Measurements from ENCODE around the gene SART1. TPM values are rescaled to one million over a fixed set of nuclear protein-coding genes. Genes with fewer than 3 reads are reported as not detected.

Gene SART1
- total RNA-seq, 1 donor: 41.6 TPM

GRCh38 chr11:65968600-65969482 lies 7.3 kb downstream of the SART1 start:
- no peak overlapping the region for H3K4me3 ChIP-seq (ENCODE audit: low read length)
- H3K4me1 ChIP-seq (ENCODE audit: insufficient read depth, low read length): peaks cover 27% of the 10 kb centered on the region
- no peaks in the 10 kb centered on the region for H3K9me3 ChIP-seq (ENCODE audit: low read depth, low read length)
- H3K27me3 ChIP-seq (ENCODE audit: insufficient read depth, low read length): no peaks in the 10 kb centered on the region

- Histone ChIP-seq H3K9me3 (ENCODE audit: low read depth, low read length) (no peaks in the 10 kb centered on the region), H3K4me1 (ENCODE audit: insufficient read depth, low read length) (peaks cover 19% of the 10 kb centered on the region), H3K27me3 (ENCODE audit: insufficient read depth, low read length) (no peaks in the 10 kb centered on the region), H3K4me3 (ENCODE audit: low read length) (no peak overlapping the region)
These were observed 10.6 kb downstream of the SART1 start for GRCh38 chr11:65972116-65972515.

- Histone ChIP-seq H3K27me3 (ENCODE audit: insufficient read depth, low read length) (no peaks in the 10 kb centered on the region), H3K4me1 (ENCODE audit: insufficient read depth, low read length) (peaks cover 18% of the 10 kb centered on the region), H3K9me3 (ENCODE audit: low read depth, low read length) (no peaks in the 10 kb centered on the region), H3K4me3 (ENCODE audit: low read length) (no peak overlapping the region)
These were observed 12.0 kb downstream of the SART1 start for GRCh38 chr11:65973439-65974110.

GRCh38 chr11:65975771-65976170 lies 14.2 kb downstream of the SART1 start:
- Histone ChIP-seq H3K9me3 (ENCODE audit: low read depth, low read length) (no peaks in the 10 kb centered on the region), H3K4me1 (ENCODE audit: insufficient read depth, low read length) (no peaks in the 10 kb centered on the region), H3K4me3 (ENCODE audit: low read length) (no peak overlapping the region), H3K27me3 (ENCODE audit: insufficient read depth, low read length) (no peaks in the 10 kb centered on the region)

GRCh38 chr11:65976216-65977176 lies 15.0 kb downstream of the SART1 start:
- Histone ChIP-seq H3K4me1 (ENCODE audit: insufficient read depth, low read length) (no peaks in the 10 kb centered on the region), H3K27me3 (ENCODE audit: insufficient read depth, low read length) (no peaks in the 10 kb centered on the region), H3K9me3 (ENCODE audit: low read depth, low read length) (no peaks in the 10 kb centered on the region), H3K4me3 (ENCODE audit: low read length) (no peak overlapping the region)

GRCh38 chr11:65977621-65978390 lies 16.3 kb downstream of the SART1 start:
- H3K4me1 ChIP-seq (ENCODE audit: insufficient read depth, low read length): no peaks in the 10 kb centered on the region
- H3K9me3 ChIP-seq (ENCODE audit: low read depth, low read length): no peaks in the 10 kb centered on the region
- no peak overlapping the region for H3K4me3 ChIP-seq (ENCODE audit: low read length)
- H3K27me3 ChIP-seq (ENCODE audit: insufficient read depth, low read length): no peaks in the 10 kb centered on the region

- Histone ChIP-seq H3K9me3 (ENCODE audit: low read depth, low read length) (no peaks in the 10 kb centered on the region), H3K4me3 (ENCODE audit: low read length) (no peak overlapping the region), H3K27me3 (ENCODE audit: insufficient read depth, low read length) (no peaks in the 10 kb centered on the region), H3K4me1 (ENCODE audit: insufficient read depth, low read length) (no peaks in the 10 kb centered on the region)
These were observed 17.1 kb downstream of the SART1 start for GRCh38 chr11:65978391-65979238.

- Histone ChIP-seq H3K4me1 (ENCODE audit: insufficient read depth, low read length) (no peaks in the 10 kb centered on the region), H3K4me3 (ENCODE audit: low read length) (no peak overlapping the region)
These were observed 17.8 kb downstream of the SART1 start for GRCh38 chr11:65979261-65979759.

GRCh38 chr11:65981101-65981740 lies 19.7 kb downstream of the SART1 start:
- H3K4me1 ChIP-seq (ENCODE audit: insufficient read depth, low read length): peaks cover 5% of the 10 kb centered on the region
- no peak overlapping the region for H3K4me3 ChIP-seq (ENCODE audit: low read length)
- no peaks in the 10 kb centered on the region for H3K9me3 ChIP-seq (ENCODE audit: low read depth, low read length)
- no peaks in the 10 kb centered on the region for H3K27me3 ChIP-seq (ENCODE audit: insufficient read depth, low read length)

More at GRCh38 chr11:65979261-65979759, 17.8 kb downstream of the SART1 start:
- H3K9me3 ChIP-seq (ENCODE audit: low read depth, low read length): no peaks in the 10 kb centered on the region
- no peaks in the 10 kb centered on the region for H3K27me3 ChIP-seq (ENCODE audit: insufficient read depth, low read length)

- Histone ChIP-seq H3K27me3 (ENCODE audit: insufficient read depth, low read length) (no peaks in the 10 kb centered on the region), H3K9me3 (ENCODE audit: low read depth, low read length) (no peaks in the 10 kb centered on the region), H3K4me1 (ENCODE audit: insufficient read depth, low read length) (peaks cover 10% of the 10 kb centered on the region), H3K4me3 (ENCODE audit: low read length) (no peak overlapping the region)
These were observed 20.7 kb downstream of the SART1 start for GRCh38 chr11:65981972-65982823.

GRCh38 chr11:65982824-65983588 lies 21.5 kb downstream of the SART1 start:
- H3K9me3 ChIP-seq (ENCODE audit: low read depth, low read length): no peaks in the 10 kb centered on the region
- no peak overlapping the region for H3K4me3 ChIP-seq (ENCODE audit: low read length)
- peaks cover 10% of the 10 kb centered on the region for H3K4me1 ChIP-seq (ENCODE audit: insufficient read depth, low read length)
- H3K27me3 ChIP-seq (ENCODE audit: insufficient read depth, low read length): no peaks in the 10 kb centered on the region

GRCh38 chr11:65983589-65983987 lies 22.1 kb downstream of the SART1 start:
- H3K4me1 ChIP-seq (ENCODE audit: insufficient read depth, low read length): peaks cover 10% of the 10 kb centered on the region
- H3K27me3 ChIP-seq (ENCODE audit: insufficient read depth, low read length): no peaks in the 10 kb centered on the region
- H3K9me3 ChIP-seq (ENCODE audit: low read depth, low read length): no peaks in the 10 kb centered on the region
- H3K4me3 ChIP-seq (ENCODE audit: low read length): no peak overlapping the region

Measured in mononuclear cell (primary cell).